MCF 10A (cell line): ENCODE data around the gene GALR3. TPM values are rescaled to one million over a fixed set of nuclear protein-coding genes. Genes with fewer than 3 reads are reported as not detected.

Experiments
- BruUV-seq: library from RNA; stranded (reverse); fragments of 400-500 nt; replicated peaks from 2 replicates; lab custom pipeline; 2021; lab: Mats Ljungman, UMichigan
- CTCF ChIA-PET: fragments of 300-600 bp; sonication (Branson Sonifier 250); formaldehyde crosslinking; extraction: SDS; loops from one replicate; lab custom pipeline; 2021; ENCODE audit warnings: antibody characterized with exemption, inconsistent platforms; lab: Yijun Ruan, JAX
- POLR2A ChIA-PET: fragments of 300-600, 350-650 bp; sonication (Branson Sonifier 250); formaldehyde crosslinking; extraction: SDS; loops from one replicate; lab custom pipeline; 2020; ENCODE audit warnings: antibody characterized with exemption, inconsistent platforms; lab: Yijun Ruan, JAX
- DNase-seq: peaks from one replicate; pipeline ENCODE4 v3.0.0-alpha.2; 2018; ENCODE audit not compliant: unreplicated experiment
- H3K27ac Mint-ChIP-seq: one replicate; pipeline ENCODE4 v1.8.0; 2022; ENCODE audit warnings: mild to moderate bottlenecking, low read depth, mixed read lengths; ENCODE audit not compliant: unreplicated experiment
- H3K27me3 Mint-ChIP-seq: one replicate; pipeline ENCODE4 v1.8.0; 2022; ENCODE audit warnings: mixed read lengths; ENCODE audit not compliant: insufficient read depth, unreplicated experiment
- H3K36me3 Mint-ChIP-seq: one replicate; pipeline ENCODE4 v1.8.0; 2022; ENCODE audit warnings: mild to moderate bottlenecking, moderate library complexity, mixed read lengths; ENCODE audit not compliant: insufficient read depth, unreplicated experiment
- H3K4me1 Mint-ChIP-seq: one replicate; pipeline ENCODE4 v1.8.0; 2022; ENCODE audit warnings: mixed read lengths; ENCODE audit not compliant: insufficient read depth, unreplicated experiment
- H3K4me3 Mint-ChIP-seq: one replicate; pipeline ENCODE4 v1.8.0; 2022; ENCODE audit warnings: mild to moderate bottlenecking, moderate library complexity, mixed read lengths; ENCODE audit not compliant: unreplicated experiment
- H3K9me3 Mint-ChIP-seq: one replicate; pipeline ENCODE4 v1.8.0; 2022; ENCODE audit warnings: mixed read lengths; ENCODE audit not compliant: unreplicated experiment
- intact Hi-C: fragments of 100-400 bp; cut with micrococcal nuclease; formaldehyde crosslinking; loops from 2 replicates; pipeline ENCODE4 v1.14.1; 2022
- total RNA-seq: library from RNA; stranded (reverse); gene quantifications from 2 replicates; pipeline ENCODE4 v1.2.3, GENCODE V29; 2022
- TF ChIP-seq, protein P1 (sequence below): fragments of 200-600 bp; IDR thresholded peaks from one replicate; pipeline ENCODE4 v1.8.0; 2022; ENCODE audit warnings: antibody characterized with exemption, mild to moderate bottlenecking; ENCODE audit not compliant: unreplicated experiment

The GALR3 gene
- total RNA-seq, 1 experiment from 2014 or later: 0.26 TPM

DNA sequence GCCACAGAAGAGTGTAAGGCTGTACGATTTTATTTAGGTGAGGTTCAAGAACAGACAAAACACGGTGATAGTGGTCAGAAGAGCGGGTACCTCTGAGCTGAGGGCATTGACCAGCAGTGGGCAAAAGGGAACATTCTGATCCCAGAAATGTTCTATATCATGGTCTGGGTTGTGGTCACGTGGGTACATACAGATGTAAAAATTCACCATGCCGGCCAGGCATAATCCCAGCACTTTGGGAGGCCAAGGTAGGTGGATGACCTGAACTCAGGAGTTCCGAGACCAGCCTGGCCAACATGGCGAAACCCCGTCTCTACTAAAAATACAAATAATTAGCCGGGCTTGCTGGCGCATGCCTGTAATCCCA lies 46.6 kb upstream of the GALR3 start:
- Mint-ChIP-seq H3K4me1 (peaks cover 14% of the 10 kb centered on the region), H3K36me3 (peaks cover 37% of the 10 kb centered on the region), H3K9me3 (no peaks in the 10 kb centered on the region), H3K27ac (peak overlapping the region; percentile 76), H3K27me3 (no peaks in the 10 kb centered on the region), H3K4me3 (peak overlapping the region; percentile 51)
- TF ChIP-seq, protein P1, sequence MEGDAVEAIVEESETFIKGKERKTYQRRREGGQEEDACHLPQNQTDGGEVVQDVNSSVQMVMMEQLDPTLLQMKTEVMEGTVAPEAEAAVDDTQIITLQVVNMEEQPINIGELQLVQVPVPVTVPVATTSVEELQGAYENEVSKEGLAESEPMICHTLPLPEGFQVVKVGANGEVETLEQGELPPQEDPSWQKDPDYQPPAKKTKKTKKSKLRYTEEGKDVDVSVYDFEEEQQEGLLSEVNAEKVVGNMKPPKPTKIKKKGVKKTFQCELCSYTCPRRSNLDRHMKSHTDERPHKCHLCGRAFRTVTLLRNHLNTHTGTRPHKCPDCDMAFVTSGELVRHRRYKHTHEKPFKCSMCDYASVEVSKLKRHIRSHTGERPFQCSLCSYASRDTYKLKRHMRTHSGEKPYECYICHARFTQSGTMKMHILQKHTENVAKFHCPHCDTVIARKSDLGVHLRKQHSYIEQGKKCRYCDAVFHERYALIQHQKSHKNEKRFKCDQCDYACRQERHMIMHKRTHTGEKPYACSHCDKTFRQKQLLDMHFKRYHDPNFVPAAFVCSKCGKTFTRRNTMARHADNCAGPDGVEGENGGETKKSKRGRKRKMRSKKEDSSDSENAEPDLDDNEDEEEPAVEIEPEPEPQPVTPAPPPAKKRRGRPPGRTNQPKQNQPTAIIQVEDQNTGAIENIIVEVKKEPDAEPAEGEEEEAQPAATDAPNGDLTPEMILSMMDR: no peak
- POLR2A ChIA-PET: interaction anchor here (0.9 to 3.9 kb wide), 16 partner anchors 9 to 118 kb away, joined by 3 to 55 read pairs (median 6); partner anchors contain the start of genes ANKRD54, GCAT, NOL12 and PDXP
- CTCF ChIA-PET: interaction anchor here (1.3 to 1.7 kb wide), 4 partner anchors 19 to 133 kb away, joined by 3 to 9 read pairs (median 6); no protein-coding TSS in a partner anchor
- BruUV-seq: no TSS peak
- intact Hi-C loops: loop anchor here (2.0 kb wide), 1 partner anchor 24 kb away; no protein-coding TSS in a partner anchor
- DNase-seq: no peak

DNA sequence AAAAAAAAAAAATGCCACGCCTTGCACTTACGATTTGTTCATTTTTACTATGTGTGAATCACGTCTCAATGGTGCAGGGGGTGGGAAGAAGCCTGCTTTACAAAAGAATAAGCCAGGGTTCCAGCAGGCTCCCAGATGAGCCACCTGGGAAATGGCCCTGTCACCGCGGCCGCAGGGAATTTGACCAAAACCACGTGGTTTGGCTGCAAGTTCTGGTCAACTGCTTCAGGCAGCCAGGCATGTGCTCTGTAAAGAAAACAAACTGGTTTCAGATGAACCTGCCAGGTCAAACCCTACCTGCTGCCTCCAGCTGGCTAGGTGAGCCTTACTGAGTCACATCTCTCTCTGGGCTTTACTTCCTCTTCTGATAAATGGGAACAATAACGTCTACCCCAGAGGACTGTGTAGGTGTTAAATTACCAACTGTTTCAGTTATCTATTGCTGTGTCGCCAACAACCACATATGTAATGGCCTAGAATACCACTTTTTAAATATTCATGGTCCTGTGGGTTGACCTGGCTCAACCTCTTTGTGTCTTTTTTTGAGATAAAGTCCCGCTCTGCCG lies 46.0 kb upstream of the GALR3 start:
- no TSS peak for BruUV-seq
- CTCF ChIA-PET: interaction anchor here (1.7 kb wide), 2 partner anchors 86 to 134 kb away, joined by 6 to 9 read pairs; no protein-coding TSS in a partner anchor
- POLR2A ChIA-PET: interaction anchor here (0.7 to 3.9 kb wide), 12 partner anchors 16 to 463 kb away, joined by 3 to 55 read pairs (median 6); partner anchors contain the start of genes ANKRD54, GCAT and PDXP
- Mint-ChIP-seq H3K4me1 (peaks cover 20% of the 10 kb centered on the region), H3K9me3 (no peaks in the 10 kb centered on the region), H3K27ac (peak overlapping the region; percentile 76), H3K4me3 (peak overlapping the region; percentile 51), H3K36me3 (peaks cover 35% of the 10 kb centered on the region), H3K27me3 (no peaks in the 10 kb centered on the region)
- TF ChIP-seq, protein P1: no peak
- DNase-seq: peak; percentile 97
- intact Hi-C loops: loop anchor here (2.0 kb wide), 1 partner anchor 24 kb away; no protein-coding TSS in a partner anchor

DNA sequence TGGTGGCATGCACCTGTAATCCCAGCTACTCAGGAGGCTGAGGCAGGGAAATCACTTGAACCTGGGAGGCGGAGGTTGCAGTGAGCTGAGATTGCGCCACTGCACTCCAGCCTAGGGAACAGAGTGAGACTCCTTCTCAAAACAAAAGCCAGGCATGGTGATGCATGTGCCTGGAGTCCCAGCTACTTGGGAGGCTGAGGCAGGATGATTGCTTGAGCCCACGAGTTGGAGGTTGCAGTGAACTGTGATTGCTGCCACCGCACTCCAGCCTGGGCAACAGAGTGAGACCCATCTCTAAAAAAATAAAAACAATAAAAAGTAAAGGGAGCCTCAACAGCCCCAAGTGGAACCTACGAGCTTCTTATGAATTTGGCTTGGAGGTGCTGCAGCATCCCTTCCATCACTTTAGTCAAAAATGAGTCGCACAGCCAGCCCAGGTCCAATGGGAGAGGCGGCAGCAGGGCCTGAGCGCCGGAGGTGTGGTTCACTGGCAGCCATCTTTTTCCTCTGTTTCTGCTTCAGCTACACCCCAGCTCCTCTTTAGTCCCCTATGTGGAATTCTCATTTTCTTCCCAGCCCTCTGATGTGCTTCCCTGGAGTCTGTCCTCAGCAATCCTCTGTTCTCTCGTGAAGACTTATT lies 44.7 kb upstream of the GALR3 start:
- TF ChIP-seq, protein P1: no peak
- peaks cover 26% of the 10 kb centered on the region for H3K4me1 Mint-ChIP-seq
- ChIA-PET POLR2A (interaction anchor here (0.7 to 3.9 kb wide), 7 partner anchors 15 to 464 kb away, joined by 3 to 55 read pairs (median 3); partner anchors contain the start of gene GCAT), CTCF (interaction anchor here (1.0 kb wide), 1 partner anchor 85 kb away, joined by 4 read pairs; no protein-coding TSS in a partner anchor)
- intact Hi-C loops: no loop called here
- peaks cover 24% of the 10 kb centered on the region for H3K36me3 Mint-ChIP-seq
- no peak overlapping the region for H3K4me3 Mint-ChIP-seq
- DNase-seq: no peak
- BruUV-seq: no TSS peak
- no peaks in the 10 kb centered on the region for H3K9me3 Mint-ChIP-seq
- no peaks in the 10 kb centered on the region for H3K27me3 Mint-ChIP-seq
- H3K27ac Mint-ChIP-seq: no peak overlapping the region
